Keratinocyte (primary cell): ENCODE data around the gene CELF6. TPM values are rescaled to one million over a fixed set of nuclear protein-coding genes. Genes with fewer than 3 reads are reported as not detected.

Experiments used
- DNase-seq: peaks from one replicate; pipeline ENCODE4 v3.0.0-alpha.2; 2011; ENCODE audit warnings: low read depth, missing footprints, low spot score
- FAIRE-seq: peaks from 2 replicates; lab custom pipeline; 2011; peaks lifted over from hg19 to GRCh38; lab: Jason Lieb, UNC
- H2AFZ ChIP-seq: 2 replicates; pipeline ENCODE4 v1.6.0; 2012; ENCODE audit warnings: low read length, control low read depth, inconsistent platforms; ENCODE audit not compliant: control insufficient read depth
- H3K27ac ChIP-seq: 2 replicates; pipeline ENCODE4 v1.5.1; 2011; ENCODE audit warnings: low read length; ENCODE audit not compliant: control insufficient read depth, insufficient read depth
- H3K27me3 ChIP-seq: 3 replicates; pipeline ENCODE4 v1.6.0; 2011; ENCODE audit warnings: low read length; ENCODE audit not compliant: control insufficient read depth, insufficient read depth; ENCODE audit errors: extremely low read depth
- H3K36me3 ChIP-seq, 2 experiments: 2 replicates in 1 of 2; 3 replicates in 1 of 2; pipeline ENCODE4 v1.5.1; 2011; ENCODE audit warnings: low read length in 2 of 2, mild to moderate bottlenecking in 1 of 2; ENCODE audit not compliant: control insufficient read depth in 2 of 2, insufficient read depth in 2 of 2; ENCODE audit errors: extremely low read depth in 1 of 2
- H3K4me1 ChIP-seq: 3 replicates; pipeline ENCODE4 v1.5.1; 2011; ENCODE audit warnings: low read length; ENCODE audit not compliant: control insufficient read depth, insufficient read depth; ENCODE audit errors: extremely low read depth
- H3K4me2 ChIP-seq: 3 replicates; pipeline ENCODE4 v1.6.0; 2011; ENCODE audit warnings: low read depth, low read length; ENCODE audit not compliant: control insufficient read depth, insufficient read depth; ENCODE audit errors: extremely low read depth
- H3K4me3 ChIP-seq, 3 experiments: fragments of 200-600 bp in 1 of 3; sonication (generic) in 1 of 3; 2 replicates in 2 of 3; 3 replicates in 1 of 3; pipeline ENCODE4 v1.5.1; 2011 to 2016; ENCODE audit warnings: low read length in 3 of 3, mild to moderate bottlenecking in 3 of 3, control low read depth in 2 of 3, inconsistent platforms in 1 of 3, low read depth in 1 of 3, mixed read lengths in 1 of 3, mixed run types in 1 of 3, moderate library complexity in 1 of 3; ENCODE audit not compliant: control insufficient read depth in 2 of 3, insufficient read depth in 2 of 3; ENCODE audit errors: extremely low read depth in 1 of 3
- H3K79me2 ChIP-seq: 2 replicates; pipeline ENCODE4 v1.6.0; 2012; ENCODE audit warnings: low read length; ENCODE audit not compliant: control insufficient read depth, insufficient read depth
- H3K9ac ChIP-seq: 3 replicates; pipeline ENCODE4 v1.6.0; 2011; ENCODE audit warnings: low read length; ENCODE audit not compliant: control insufficient read depth, insufficient read depth; ENCODE audit errors: extremely low read depth
- H3K9me1 ChIP-seq: 3 replicates; pipeline ENCODE4 v1.6.0; 2011; ENCODE audit warnings: low read length; ENCODE audit not compliant: control insufficient read depth, insufficient read depth; ENCODE audit errors: extremely low read depth
- H3K9me3 ChIP-seq: 2 replicates; pipeline ENCODE4 v1.5.1; 2012; ENCODE audit warnings: low read depth, low read length; ENCODE audit not compliant: control insufficient read depth
- H4K20me1 ChIP-seq: 3 replicates; pipeline ENCODE4 v1.6.0; 2011; ENCODE audit warnings: low read length; ENCODE audit not compliant: control insufficient read depth, insufficient read depth; ENCODE audit errors: extremely low read depth
- CTCF ChIP-seq, 3 experiments: IDR thresholded peaks in 1 of 3; conservative IDR thresholded peaks in 1 of 3; optimal IDR thresholded peaks in 1 of 3; 2 replicates in 2 of 3; 3 replicates in 1 of 3; pipeline versions ENCODE3 to v1.5.1; 2011; ENCODE audit warnings: low read length in 3 of 3, mild to moderate bottlenecking in 3 of 3, moderate library complexity in 2 of 3, control low read depth in 1 of 3, inconsistent platforms in 1 of 3; ENCODE audit not compliant: insufficient read depth in 2 of 3; ENCODE audit errors: extremely low read depth in 1 of 3
- EZH2 ChIP-seq: IDR thresholded peaks from one replicate; pipeline ENCODE4 v1.6.1; 2012; ENCODE audit warnings: inconsistent platforms, mild to moderate bottlenecking, low read length, moderate library complexity
- dilution Hi-C: fragments of 300-500 bp; cut with MboI; formaldehyde crosslinking; loops from one replicate; pipeline ENCODE4 v1.7.0; 2020; ENCODE audit warnings: low sequenced_read_pairs; ENCODE audit not compliant: extremely low pct_ligation_motif_present
- polyA plus RNA-seq, 5 experiments: library from polyadenylated mRNA; depleted of rRNA in 3 of 5; stranded (reverse) in 3 of 5; stranded (forward) in 1 of 5; unstranded in 1 of 5; fragments of >200 nt; gene quantifications; 1 replicate in 1 of 5; 2 replicates in 3 of 5; 3 replicates in 1 of 5; pipeline versions ENCODE4 v1.2.1 to v1.2.3, GENCODE V29; 2011 to 2012; ENCODE audit warnings: missing spikeins in 2 of 5, low read depth in 1 of 5, low replicate concordance in 1 of 5

CELF6 gene
- polyA plus RNA-seq, 1 donor (not counting 4 experiments of a cell fraction or from before 2014, with no cell fraction given): 0.04 TPM

DNA sequence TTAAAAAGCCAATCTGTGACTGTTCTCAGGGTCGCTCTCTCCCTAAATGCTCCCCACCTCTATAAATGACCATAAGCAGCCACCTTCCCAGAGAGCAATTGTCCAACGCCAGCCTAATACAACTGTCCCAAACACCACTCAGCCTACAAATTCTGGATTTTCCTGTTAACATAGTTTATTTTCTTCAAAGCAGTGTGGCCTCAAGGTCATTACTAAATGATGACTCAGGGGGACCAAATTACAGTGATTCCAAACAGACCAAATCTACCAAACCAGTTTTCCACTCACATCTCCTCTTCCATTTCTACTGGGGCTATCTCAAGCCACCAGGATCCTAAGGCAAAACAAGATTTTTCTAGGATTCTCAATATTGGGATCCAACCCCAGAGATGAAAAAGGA is 33.3 kb upstream of the CELF6 start:
- Histone ChIP-seq H3K9me1 (no peaks in the 10 kb centered on the region), H3K27me3 (no peaks in the 10 kb centered on the region), H3K4me1 (peaks cover 6% of the 10 kb centered on the region), H4K20me1 (no peaks in the 10 kb centered on the region), H3K27ac (no peak overlapping the region), H2AFZ (no peak overlapping the region), H3K4me3 (no peak overlapping the region), H3K79me2 (peaks cover 2% of the 10 kb centered on the region), H3K36me3 (peaks cover 10 to 13% of the 10 kb centered on the region in 2 experiments), H3K9ac (no peak overlapping the region), H3K4me2 (no peak overlapping the region), H3K9me3 (no peaks in the 10 kb centered on the region)
- dilution Hi-C loops: no loop called here
- TF ChIP-seq CTCF (optimal IDR thresholded peaks at IDR 0.05 in 1 of 3, IDR thresholded peaks at IDR 0.05 in 1 of 3, conservative IDR thresholded peaks at IDR 0.05 in 1 of 3; ENCODE audit: extremely low read depth in 1 of 3, insufficient read depth in 2 of 3, low read length in 3 of 3) (no peak), EZH2 (no peak)
- DNase-seq (no peak), FAIRE-seq (peak; percentile 29)

DNA sequence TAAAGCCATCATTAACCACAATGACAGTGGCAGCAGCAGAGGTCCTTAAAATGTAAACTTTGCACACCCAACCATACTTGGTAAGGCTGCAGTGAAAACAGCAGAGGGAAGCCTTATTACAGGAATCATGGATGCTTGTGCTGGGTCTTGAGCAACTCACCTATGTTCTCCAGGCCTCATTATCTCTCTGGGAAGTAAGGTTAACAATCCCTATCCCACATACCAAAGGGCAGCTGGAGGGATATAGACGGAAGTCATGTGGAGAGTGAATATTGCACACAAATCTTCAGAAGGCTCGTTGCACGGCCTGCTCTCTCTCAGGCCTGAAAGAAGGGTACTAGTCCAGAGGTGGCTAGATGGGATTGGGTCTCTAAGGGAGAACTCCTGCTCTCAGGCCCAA is 25.8 kb upstream of the CELF6 start:
- dilution Hi-C loops: no loop called here
- no peak for TF ChIP-seq EZH2
- no peak for TF ChIP-seq CTCF (optimal IDR thresholded peaks at IDR 0.05 in 1 of 3, IDR thresholded peaks at IDR 0.05 in 1 of 3, conservative IDR thresholded peaks at IDR 0.05 in 1 of 3; ENCODE audit: extremely low read depth in 1 of 3, insufficient read depth in 2 of 3, low read length in 3 of 3)
- H3K36me3 ChIP-seq: peaks cover 11 to 21% of the 10 kb centered on the region in 2 experiments

More for the DNA sequence above, 25.8 kb upstream of the CELF6 start:
- H3K79me2 ChIP-seq: no peaks in the 10 kb centered on the region
- no peaks in the 10 kb centered on the region for H3K27me3 ChIP-seq
- DNase-seq (no peak), FAIRE-seq (no peak)
- H3K4me3 ChIP-seq: no peak overlapping the region
- H3K4me1 ChIP-seq: no peaks in the 10 kb centered on the region
- no peak overlapping the region for H3K27ac ChIP-seq
- no peaks in the 10 kb centered on the region for H3K9me1 ChIP-seq
- H3K9me3 ChIP-seq: no peaks in the 10 kb centered on the region
- no peaks in the 10 kb centered on the region for H4K20me1 ChIP-seq
- H3K4me2 ChIP-seq: no peak overlapping the region
- H3K9ac ChIP-seq: no peak overlapping the region
- no peak overlapping the region for H2AFZ ChIP-seq
